Mesothelial cell of epicardium (in vitro differentiated cells): ENCODE measurements around the gene OMP. TPM values are rescaled to one million over a fixed set of nuclear protein-coding genes. Genes with fewer than 3 reads are reported as not detected.

ENCODE experiments used
- DNase-seq, 2 experiments: peaks; one replicate each; pipeline ENCODE4 v3.0.0; 2021; ENCODE audit warnings: low spot score in 2 of 2; ENCODE audit not compliant: unreplicated experiment in 2 of 2
- H3K27ac Mint-ChIP-seq: 2 replicates; pipeline ENCODE4 v1.8.0; 2021; ENCODE audit warnings: mixed read lengths
- H3K27me3 Mint-ChIP-seq: 2 replicates; pipeline ENCODE4 v1.8.0; 2021; ENCODE audit warnings: low read depth, mixed read lengths
- H3K36me3 Mint-ChIP-seq: 2 replicates; pipeline ENCODE4 v1.8.0; 2021; ENCODE audit warnings: mixed read lengths
- H3K4me1 Mint-ChIP-seq: 2 replicates; pipeline ENCODE4 v1.8.0; 2021; ENCODE audit warnings: mixed read lengths
- H3K4me3 Mint-ChIP-seq: 2 replicates; pipeline ENCODE4 v1.8.0; 2021; ENCODE audit warnings: mild to moderate bottlenecking, moderate library complexity, mixed read lengths
- H3K9me3 Mint-ChIP-seq: 2 replicates; pipeline ENCODE4 v1.8.0; 2021; ENCODE audit warnings: mixed read lengths
- CTCF ChIP-seq: fragments of 200-600 bp; sonication (generic); IDR thresholded peaks from one replicate; pipeline ENCODE4 v1.5.0; 2021; ENCODE audit warnings: antibody characterized with exemption; ENCODE audit not compliant: unreplicated experiment
- total RNA-seq: library from RNA; stranded (reverse); gene quantifications from 3 replicates; pipeline ENCODE4 v1.2.1, GENCODE V29; 2021

Gene OMP
- total RNA-seq, 1 donor from 2014 or later: 1.5 TPM

GRCh38 chr11:77100166-77101042 lies 2.2 kb upstream of the OMP start:
- Mint-ChIP-seq H3K4me1 (no peaks in the 10 kb centered on the region), H3K27me3 (no peaks in the 10 kb centered on the region), H3K4me3 (no peak overlapping the region), H3K27ac (no peak overlapping the region), H3K9me3 (no peaks in the 10 kb centered on the region), H3K36me3 (peaks cover 8% of the 10 kb centered on the region)
- TF ChIP-seq CTCF: no peak
- no peak for DNase-seq

- Mint-ChIP-seq H3K27me3 (no peaks in the 10 kb centered on the region), H3K4me1 (no peaks in the 10 kb centered on the region), H3K4me3 (no peak overlapping the region), H3K36me3 (peaks cover 8% of the 10 kb centered on the region), H3K9me3 (no peaks in the 10 kb centered on the region), H3K27ac (no peak overlapping the region)
- no peak for DNase-seq
- TF ChIP-seq CTCF: peak; percentile 24
Measured at GRCh38 chr11:77101043-77101537, 1.6 kb upstream of the OMP start.

- no peaks in the 10 kb centered on the region for H3K9me3 Mint-ChIP-seq
- H3K27me3 Mint-ChIP-seq: no peaks in the 10 kb centered on the region
- TF ChIP-seq CTCF: no peak
- H3K27ac Mint-ChIP-seq: no peak overlapping the region
- DNase-seq: no peak
- H3K36me3 Mint-ChIP-seq: peaks cover 8% of the 10 kb centered on the region
- H3K4me3 Mint-ChIP-seq: no peak overlapping the region
- peaks cover 10% of the 10 kb centered on the region for H3K4me1 Mint-ChIP-seq
Measured at GRCh38 chr11:77103319-77103718, 679 bp downstream of the OMP start.

GRCh38 chr11:77104727-77105126 lies 2.1 kb downstream of the OMP start:
- no peak overlapping the region for H3K4me3 Mint-ChIP-seq
- H3K27me3 Mint-ChIP-seq: no peaks in the 10 kb centered on the region
- no peaks in the 10 kb centered on the region for H3K9me3 Mint-ChIP-seq
- H3K36me3 Mint-ChIP-seq: peaks cover 8% of the 10 kb centered on the region
- TF ChIP-seq CTCF: no peak
- DNase-seq: no peak
- H3K27ac Mint-ChIP-seq: no peak overlapping the region
- peaks cover 18% of the 10 kb centered on the region for H3K4me1 Mint-ChIP-seq

- no peak for DNase-seq
- Mint-ChIP-seq H3K4me1 (peaks cover 19% of the 10 kb centered on the region), H3K36me3 (no peaks in the 10 kb centered on the region), H3K9me3 (no peaks in the 10 kb centered on the region), H3K27me3 (no peaks in the 10 kb centered on the region), H3K27ac (no peak overlapping the region), H3K4me3 (no peak overlapping the region)
- TF ChIP-seq CTCF: no peak
Measured at GRCh38 chr11:77106321-77106720, 3.7 kb downstream of the OMP start.
